HG02798 (cell line): Measurements from ENCODE around the gene SPHKAP.
"Not testable (repeated sequence)": the region's sequence is repeated elsewhere in the genome, so short reads cannot be mapped to it uniquely, and the experiment has no call there.

Experiments
- ATAC-seq: cut with Tn5 transposase; IDR thresholded peaks from one replicate; pipeline ENCODE4 v1.9.1; 2021; ENCODE audit warnings: mild to moderate bottlenecking; ENCODE audit not compliant: unreplicated experiment, poor library complexity

Gene SPHKAP

DNA sequence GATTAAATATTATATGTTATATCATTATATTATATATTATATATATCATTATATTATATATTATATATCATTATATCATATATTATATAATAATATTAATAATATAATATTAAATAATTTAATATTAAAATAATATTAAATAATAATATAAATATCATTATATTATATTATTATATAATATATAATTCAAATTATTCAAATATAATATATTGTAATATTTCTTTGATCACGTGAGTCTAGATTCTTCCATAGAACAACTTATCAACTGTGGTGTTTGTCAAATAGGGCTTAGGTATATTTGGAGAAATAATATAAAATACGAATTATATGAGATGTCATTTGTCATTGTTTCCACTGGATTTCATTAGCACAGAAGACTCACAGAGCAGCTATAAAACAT, 77.3 kb downstream of the SPHKAP start:
- no peak for ATAC-seq

GRCh38 chr2:228103379-228103778, 78.1 kb downstream of the SPHKAP start:
- no peak for ATAC-seq

DNA sequence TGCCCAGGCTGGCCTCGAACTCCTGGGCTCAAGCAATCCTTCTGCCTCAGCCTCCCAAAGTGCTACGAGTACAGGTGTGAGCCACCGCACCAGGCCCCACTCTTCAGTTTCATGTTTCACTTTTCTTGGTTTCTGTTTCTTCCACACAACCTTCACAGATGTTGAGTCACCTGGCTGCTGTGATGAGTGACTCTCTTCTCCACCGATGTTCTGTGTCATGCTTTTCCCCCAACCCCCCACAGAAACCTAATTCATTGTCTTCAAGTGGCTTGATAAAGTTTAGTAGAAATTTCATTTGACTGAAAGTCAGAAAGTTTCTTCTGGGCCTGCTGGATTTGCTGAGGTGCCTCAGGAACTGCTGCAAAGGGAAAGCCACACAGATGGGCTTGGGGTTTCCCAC, 78.5 kb downstream of the SPHKAP start:
- peak; percentile 47 for ATAC-seq

GRCh38 chr2:228094377-228094921, 87.0 kb downstream of the SPHKAP start:
- no peak for ATAC-seq

DNA sequence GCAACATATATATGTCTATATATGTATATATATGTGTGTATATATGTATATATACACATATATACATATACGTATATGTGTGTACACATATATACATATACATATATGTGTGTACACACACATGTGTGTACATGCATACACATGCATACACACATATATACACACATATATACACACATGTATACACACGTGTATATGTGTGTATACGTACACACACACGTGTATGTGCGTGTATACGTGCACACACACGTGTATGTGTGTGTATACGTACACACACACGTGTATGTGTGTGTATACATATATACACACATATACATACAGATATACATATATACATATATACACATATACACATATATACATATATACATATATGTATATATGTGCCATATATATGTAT, 89.4 kb downstream of the SPHKAP start:
- no peak for ATAC-seq

DNA sequence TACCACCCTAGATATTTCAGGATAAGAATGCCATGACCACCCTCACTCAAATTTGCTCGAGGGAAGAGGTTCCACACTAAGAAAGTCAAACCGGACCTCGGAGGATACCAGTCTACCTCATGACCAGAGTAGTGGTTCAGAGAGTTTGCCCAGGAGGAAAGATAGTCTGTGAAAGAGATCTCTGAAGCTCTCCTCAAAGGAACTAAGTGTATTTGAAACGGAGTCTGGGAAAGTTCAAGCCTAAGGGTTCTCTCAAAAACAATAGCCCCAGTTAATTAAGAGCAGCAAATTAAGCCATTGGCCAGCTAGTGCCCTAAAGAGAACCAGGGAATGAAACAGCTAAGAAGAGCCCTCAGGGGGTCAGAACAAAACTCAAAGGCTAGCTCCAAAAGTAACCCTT, 94.9 kb downstream of the SPHKAP start:
- ATAC-seq, result no peak

DNA sequence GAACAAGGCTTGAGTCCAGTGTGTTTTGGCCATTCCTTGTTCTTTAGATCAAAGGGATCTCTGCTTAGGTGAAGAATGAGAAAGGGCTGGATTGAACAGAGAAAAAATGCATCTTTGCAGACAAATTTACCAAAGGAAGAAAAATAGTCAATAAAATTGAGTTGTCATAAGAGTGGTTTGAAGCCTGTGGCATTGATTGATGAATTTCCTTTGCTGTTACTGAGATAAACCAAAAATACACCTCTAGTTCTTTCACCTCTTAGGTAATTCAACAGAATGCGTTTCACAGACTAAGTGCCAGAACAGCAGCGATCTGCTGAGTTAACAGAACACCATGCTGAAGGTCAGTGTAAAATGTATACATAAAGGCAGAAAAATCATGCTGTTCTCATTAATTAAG, 96.8 kb downstream of the SPHKAP start:
- no peak for ATAC-seq

GRCh38 chr2:228083131-228083530, 98.4 kb downstream of the SPHKAP start:
- no peak for ATAC-seq

DNA sequence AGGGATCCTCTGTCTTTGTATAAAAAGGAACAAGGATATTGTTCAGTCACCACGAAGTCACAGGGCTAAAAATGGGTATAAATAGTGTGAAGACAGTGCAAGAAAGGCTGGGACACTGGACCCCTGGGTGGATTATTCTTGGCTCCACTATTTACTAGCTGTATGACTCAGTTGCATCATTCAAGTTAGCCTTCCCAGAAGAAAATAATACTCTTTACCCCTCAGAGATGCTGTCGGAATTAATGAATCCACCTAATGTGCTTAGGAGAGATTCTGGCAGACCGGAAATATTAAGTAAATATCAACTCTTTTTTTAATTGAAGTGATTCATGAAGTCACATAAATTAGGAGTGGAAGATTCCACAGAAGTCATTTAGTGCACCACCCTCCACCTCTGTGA, 98.9 kb downstream of the SPHKAP start:
- ATAC-seq, result no peak

GRCh38 chr2:228079194-228079593, 102.3 kb downstream of the SPHKAP start:
- ATAC-seq, result no peak

- not testable (repeated sequence) for ATAC-seq
Measured at GRCh38 chr2:228076695-228077094, 104.8 kb downstream of the SPHKAP start.

- ATAC-seq, result no peak
Measured at GRCh38 chr2:228072669-228073068, 108.8 kb downstream of the SPHKAP start.

DNA sequence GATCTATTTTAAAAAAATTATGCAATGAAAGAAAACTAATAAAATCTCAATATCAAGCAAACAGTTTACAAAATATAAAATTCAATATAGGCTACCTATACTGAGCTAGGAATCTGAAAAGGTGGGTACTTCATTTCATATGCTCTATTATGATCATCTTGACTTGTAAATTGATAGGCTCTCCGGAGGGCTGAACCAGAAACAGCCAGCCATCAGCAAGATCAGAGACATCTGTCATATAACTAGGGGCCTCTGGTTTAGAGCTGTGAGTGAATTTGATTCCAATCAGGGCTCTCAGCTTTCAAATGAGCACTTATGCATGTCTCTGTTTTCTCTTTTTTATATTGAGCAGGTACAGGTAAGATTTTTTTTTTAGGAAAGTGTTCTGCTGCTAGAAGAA, 114.2 kb downstream of the SPHKAP start:
- no peak for ATAC-seq

GRCh38 chr2:228066126-228066798, 115.2 kb downstream of the SPHKAP start:
- ATAC-seq, result no peak

- no peak for ATAC-seq
Measured at GRCh38 chr2:228065686-228066085, 115.8 kb downstream of the SPHKAP start.

GRCh38 chr2:228064796-228065315, 116.6 kb downstream of the SPHKAP start:
- ATAC-seq, result no peak

GRCh38 chr2:228064024-228064423, 117.5 kb downstream of the SPHKAP start:
- ATAC-seq, result no peak

- ATAC-seq, result no peak
Measured at GRCh38 chr2:228063558-228063957, 117.9 kb downstream of the SPHKAP start.

DNA sequence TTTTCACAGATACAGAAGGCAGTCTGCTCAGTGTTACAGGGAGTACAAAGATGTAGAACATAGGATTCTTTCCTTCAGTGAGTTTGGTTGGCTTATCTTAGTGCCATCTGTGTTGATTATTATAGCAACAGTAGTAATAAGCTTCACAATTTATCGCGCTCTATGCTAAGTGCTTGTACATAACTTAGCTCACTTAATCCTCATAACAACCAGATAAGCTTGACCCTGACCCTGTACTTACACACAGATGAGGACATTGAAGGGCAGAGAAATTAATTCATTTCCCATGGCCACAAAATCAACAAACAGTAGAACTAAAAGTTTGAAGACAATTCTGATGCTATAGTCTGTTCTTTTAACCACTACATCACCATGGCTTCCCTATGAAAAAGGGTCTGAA, 121.8 kb downstream of the SPHKAP start:
- no peak for ATAC-seq

- no peak for ATAC-seq
Measured at GRCh38 chr2:228056293-228057097, 125.0 kb downstream of the SPHKAP start.

GRCh38 chr2:228048838-228049490, 132.5 kb downstream of the SPHKAP start:
- no peak for ATAC-seq
